HG02610 (cell line): ENCODE data around the gene ARF1.
A peak's percentile ranks its signal among the peaks of the same experiment; 100 is the strongest.

Experiments used
- ATAC-seq: cut with Tn5 transposase; IDR thresholded peaks from one replicate; pipeline ENCODE4 v1.9.1; 2021; ENCODE audit warnings: mild to moderate bottlenecking, moderate library complexity; ENCODE audit not compliant: unreplicated experiment

The ARF1 gene

GRCh38 chr1:228082214-228082917 is at the start of gene ARF1:
TSS of gene ARF1 (plus strand) at chr1:228082708. CDS start at chr1:228097115, 14,407 bp downstream.
- peak; percentile 75 for ATAC-seq

GRCh38 chr1:228033376-228033775 is 49.1 kb upstream of the ARF1 start:
- no peak for ATAC-seq

GRCh38 chr1:228034954-228035837 is 47.3 kb upstream of the ARF1 start:
- no peak for ATAC-seq

GRCh38 chr1:228035844-228036243 is 46.7 kb upstream of the ARF1 start:
- ATAC-seq, result no peak

GRCh38 chr1:228036701-228037231 is 45.7 kb upstream of the ARF1 start:
- ATAC-seq, result no peak

- peak; percentile 81 for ATAC-seq
These were observed 44.8 kb upstream of the ARF1 start for GRCh38 chr1:228037401-228038386.

GRCh38 chr1:228038387-228039005 is 44.0 kb upstream of the ARF1 start:
- no peak for ATAC-seq

- ATAC-seq, result no peak
These were observed 43.3 kb upstream of the ARF1 start for GRCh38 chr1:228039006-228039903.

- ATAC-seq, result no peak
These were observed 42.5 kb upstream of the ARF1 start for GRCh38 chr1:228039986-228040385.

- no peak for ATAC-seq
These were observed 41.2 kb upstream of the ARF1 start for GRCh38 chr1:228041316-228041715.

GRCh38 chr1:228042508-228042907 is 40.0 kb upstream of the ARF1 start:
- no peak for ATAC-seq

GRCh38 chr1:228043281-228043848 is 39.1 kb upstream of the ARF1 start:
- no peak for ATAC-seq

- ATAC-seq, result no peak
These were observed 37.5 kb upstream of the ARF1 start for GRCh38 chr1:228044961-228045360.

GRCh38 chr1:228045405-228045804 is 37.1 kb upstream of the ARF1 start:
- ATAC-seq, result no peak

- ATAC-seq, result no peak
These were observed 36.6 kb upstream of the ARF1 start for GRCh38 chr1:228045871-228046270.

- ATAC-seq, result no peak
These were observed 35.9 kb upstream of the ARF1 start for GRCh38 chr1:228046421-228047182.

GRCh38 chr1:228047183-228047466 is 35.4 kb upstream of the ARF1 start:
- ATAC-seq, result no peak

- ATAC-seq, result no peak
These were observed 34.4 kb upstream of the ARF1 start for GRCh38 chr1:228048120-228048519.
